ENCODE measurements around the gene SH3PXD2B. TPM values are rescaled to one million over a fixed set of nuclear protein-coding genes. Genes with fewer than 3 reads are reported as not detected.

SH3PXD2B gene
- total and polyA plus RNA-seq, 2 of the 4 experiments (the other 2 are of a cell fraction) = 8.2 to 14.4 TPM

DNA sequence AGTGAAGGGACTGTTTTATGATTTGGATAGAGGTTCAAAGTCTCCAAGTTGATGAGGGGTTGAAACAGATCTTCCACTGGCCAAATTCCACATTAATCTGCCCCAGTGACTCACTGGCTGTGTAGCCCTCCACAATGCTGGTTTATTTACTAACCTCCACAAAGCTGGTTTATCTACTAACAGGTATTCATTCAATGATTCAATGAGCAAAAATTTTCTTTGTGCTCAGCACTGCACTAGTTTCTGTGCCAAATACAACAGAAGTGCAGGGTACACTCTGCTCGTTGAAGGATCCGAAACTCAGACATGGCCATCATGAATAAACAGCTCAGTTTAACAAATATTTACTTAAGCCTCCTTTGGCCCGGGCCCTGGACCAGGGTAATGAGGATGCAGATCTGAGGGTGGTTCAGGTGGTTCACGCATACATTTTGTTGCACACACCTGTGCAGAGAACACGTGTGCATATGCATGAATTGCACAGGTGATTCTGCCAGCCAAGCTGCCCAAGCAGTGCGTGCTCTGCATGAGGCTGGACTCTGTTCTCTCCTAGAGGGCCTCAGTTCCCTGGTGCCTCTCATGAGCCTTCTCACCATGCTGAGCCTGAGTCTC, 71.0 kb downstream of the SH3PXD2B start:
- Histone ChIP-seq H2AK5ac (ENCODE audit: low read depth, low read length) (no peak overlapping the region), H3K27me3 (ENCODE audit: control insufficient read depth, insufficient read depth, low read length) (no peaks in the 10 kb centered on the region), H3K27ac (ENCODE audit: insufficient read depth, low read length) (no peak overlapping the region), H3K4me2 (ENCODE audit: low read depth, low read length) (peak overlapping the region; percentile 25), H3K9ac (ENCODE audit: low read depth, low read length) (no peak overlapping the region), H2BK5ac (ENCODE audit: low read depth, low read length, poor library complexity, severe bottlenecking) (no peak overlapping the region), H4K8ac (ENCODE audit: low read depth in 2 of 2, low read length in 2 of 2) (no peak overlapping the region), H3K4ac (ENCODE audit: low read depth, low read length) (no peak overlapping the region), H2AFZ (replicated peaks; ENCODE audit: low read length, poor library complexity) (no peak overlapping the region), H3K36me3 (ENCODE audit: control insufficient read depth, insufficient read depth, low read length) (peaks cover 43% of the 10 kb centered on the region), H4K5ac (ENCODE audit: low read depth, low read length) (no peak overlapping the region), H3K56ac (ENCODE audit: extremely low read depth, insufficient read depth, low read length) (no peak overlapping the region; the same call in 1 of the 2 replicates), H3K23ac (ENCODE audit: low read depth, low read length) (0 out of 2 replicates have a peak overlapping the region, but pooled peaks have one; percentile 10), H3K14ac (replicated peaks; ENCODE audit: low read depth, low read length) (no peak overlapping the region), H4K91ac (ENCODE audit: insufficient read depth, low read depth, low read length) (no peak overlapping the region), H3K4me1 (ENCODE audit: control insufficient read depth, insufficient read depth, low read length) (peaks cover 14% of the 10 kb centered on the region), H2BK15ac (ENCODE audit: low read depth, low read length) (no peak overlapping the region), H3K4me3 (ENCODE audit: insufficient read depth, low read depth, low read length) (no peak overlapping the region), H4K20me1 (ENCODE audit: insufficient read depth, low read length) (peaks cover 9% of the 10 kb centered on the region), H3K79me1 (ENCODE audit: low read depth in 1 of 2, low read length in 2 of 2) (peaks cover 0 to 27% of the 10 kb centered on the region in 2 experiments; a peak in 1 of 4 replicates), H2AK9ac (replicated peaks; ENCODE audit: low read depth, low read length, poor library complexity) (no peak overlapping the region), H3K18ac (ENCODE audit: low read depth, low read length) (no peak overlapping the region), H3K9me1 (ENCODE audit: insufficient read depth, low read length) (peaks cover 13% of the 10 kb centered on the region), H3K9me3 (ENCODE audit: control insufficient read depth, insufficient read depth, low read length) (no peaks in the 10 kb centered on the region), H2BK120ac (ENCODE audit: low read depth, low read length) (no peak overlapping the region), H2BK20ac (ENCODE audit: low read depth, low read length) (peak overlapping the region; percentile 3; the same call in 1 of the 2 replicates)
- TF ChIP-seq POLR2A (IDR thresholded peaks at IDR 0.05; ENCODE audit: low read depth, low read length) (no peak), FOS (IDR thresholded peaks at IDR 0.05; ENCODE audit: low read depth, low read length) (peak; percentile 78), MAFK (IDR thresholded peaks at IDR 0.05; ENCODE audit: low read depth, low read length) (0 out of 2 replicates have a peak, but pooled peaks have one; percentile 5), NFE2L2 (IDR thresholded peaks at IDR 0.05; ENCODE audit: low read depth, low read length) (no peak), MAZ (IDR thresholded peaks at IDR 0.05; ENCODE audit: borderline replicate concordance, low read depth, low read length) (no peak), RCOR1 (IDR thresholded peaks at IDR 0.05; ENCODE audit: insufficient replicate concordance, low read length) (no peak), CHD1 (IDR thresholded peaks at IDR 0.05; ENCODE audit: low read depth, low read length) (no peak), MXI1 (IDR thresholded peaks at IDR 0.05; ENCODE audit: borderline replicate concordance, low read depth, low read length) (no peak)
- intact Hi-C loops (cut with micrococcal nuclease) = no loop called here
- ChIA-PET CTCF (interaction anchor here (0.6 kb wide), 1 partner anchor 479 kb away, joined by 4 read pairs; no protein-coding TSS in a partner anchor), POLR2A (ENCODE audit: unreplicated experiment) (interaction anchor here (0.6 kb wide), 1 partner anchor 1452 kb away, joined by 3 read pairs; no protein-coding TSS in a partner anchor)
- peak; percentile 81 for DNase-seq
- BruUV-seq (replicated peaks) = no TSS peak
- peak; percentile 70 for ATAC-seq (ENCODE audit: low read depth)
- in situ Hi-C loops (cut with MboI; ENCODE audit: low sequenced_read_pairs) = no loop called here
- 43% methylated on average over 2 of the region's 6 CpGs; no CpG with 5 or more reads in 1 of the 2 experiments for WGBS, 2 experiments (ENCODE audit: extremely low coverage in 2 of 2, insufficient read length in 1 of 2)
- dilution Hi-C loops (cut with HindIII; ENCODE audit: low sequenced_read_pairs, unreplicated experiment) = no loop called here

Measured in IMR-90 (cell line).